Gastrocnemius medialis (tissue), 4 donors: ENCODE measurements around the gene GALNT18.

Source experiments
- CTCF ChIP-seq, 5 experiments: fragments of 450-650 bp in 3 of 5; fragments of 200-600 bp in 2 of 5; sonication (generic) in 2 of 5; IDR thresholded peaks in 4 of 5; conservative IDR thresholded peaks in 1 of 5; 1 replicate in 4 of 5; 2 replicates in 1 of 5; pipeline ENCODE4 v1.5.1; 2016 to 2019; ENCODE audit warnings: antibody characterized with exemption in 5 of 5, mild to moderate bottlenecking in 3 of 5, moderate library complexity in 3 of 5
- POLR2A ChIP-seq, 2 donors: fragments of 450-650 bp; IDR thresholded peaks; one replicate each; pipeline ENCODE4 v1.6.1; 2017; ENCODE audit warnings: antibody characterized with exemption in 2 of 2, mild to moderate bottlenecking in 2 of 2, moderate library complexity in 2 of 2

GRCh38 chr11:11449327-11449726 lies 172.5 kb downstream of the GALNT18 start:
- TF ChIP-seq CTCF (IDR thresholded peaks at IDR 0.05 in 4 of 5, conservative IDR thresholded peaks at IDR 0.05 in 1 of 5) (no peak), POLR2A (IDR thresholded peaks at IDR 0.05) (no peak)
